Spinal cord (tissue), 10 donors: ENCODE data around the gene HMX2. TPM values are rescaled to one million over a fixed set of nuclear protein-coding genes. Genes with fewer than 3 reads are reported as not detected.

Experiments used
- DNase-seq, 6 donors: peaks; one replicate each; pipeline versions ENCODE4 v3.0.0 to v3.0.0-alpha.2; 2013 to 2015; ENCODE audit warnings: low spot score in 6 of 6, low read depth in 4 of 6
- H3K27ac ChIP-seq: one replicate; pipeline ENCODE4 v1.5.1; 2013; ENCODE audit warnings: low read depth, low read length, control low read depth
- H3K27me3 ChIP-seq: one replicate; pipeline ENCODE4 v1.6.1; 2013; ENCODE audit warnings: low read length; ENCODE audit not compliant: control insufficient read depth, insufficient read depth
- H3K36me3 ChIP-seq: one replicate; pipeline ENCODE4 v1.6.1; 2013; ENCODE audit warnings: low read length; ENCODE audit not compliant: control insufficient read depth, insufficient read depth
- H3K4me1 ChIP-seq: one replicate; pipeline ENCODE4 v1.6.1; 2013; ENCODE audit warnings: low read length; ENCODE audit not compliant: control insufficient read depth, insufficient read depth
- H3K4me3 ChIP-seq: one replicate; pipeline ENCODE4 v1.5.1; 2013; ENCODE audit warnings: low read depth, low read length, control low read depth
- H3K9me3 ChIP-seq: one replicate; pipeline ENCODE4 v1.6.1; 2013; ENCODE audit warnings: low read length; ENCODE audit not compliant: control insufficient read depth, insufficient read depth
- WGBS: methylation state at CpG from one replicate; pipeline ENCODE4 v1.1.5; 2013; ENCODE audit warnings: missing lambda C conversion rate; ENCODE audit not compliant: insufficient coverage; 5-methylcytosine and 5-hydroxymethylcytosine counted together
- polyA plus RNA-seq, 2 donors: library from polyadenylated mRNA; unstranded; fragments of 120-200 nt; gene quantifications; one replicate each; pipeline ENCODE4 v1.2.1, GENCODE V29; 2013; ENCODE audit not compliant: insufficient read length in 2 of 2
- total RNA-seq, 2 donors: library from RNA; depleted of rRNA in 1 of 2; stranded (reverse); fragments of 120-200 nt in 1 of 2; fragments of >200 nt in 1 of 2; gene quantifications; one replicate each; pipeline versions ENCODE4 v1.2.3 to v1.2.4, GENCODE V29; 2013 to 2014
- donor health status: healthy.

Gene HMX2
- total and polyA plus RNA-seq, 4 donors = 0.09 to 0.68 TPM; not detected in 2

DNA sequence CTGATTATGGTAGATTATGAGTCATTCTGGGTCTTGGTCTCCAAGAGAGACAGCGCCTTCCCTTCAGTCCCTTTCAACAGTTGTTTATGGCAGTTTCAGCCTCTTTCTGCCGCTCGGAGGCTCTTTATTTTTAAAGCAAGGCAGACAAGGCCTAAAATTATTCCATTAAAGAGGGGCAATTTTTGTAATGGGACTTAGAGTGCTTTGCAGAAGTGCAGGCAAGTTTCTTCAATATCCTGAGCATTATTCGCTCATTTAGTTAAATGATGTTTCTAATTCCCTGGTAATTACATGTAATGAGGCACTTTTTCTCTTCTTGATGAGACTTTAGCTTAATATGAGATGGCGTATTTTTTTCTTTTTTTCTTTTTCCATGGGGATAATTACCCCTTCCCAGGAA lies 39.8 kb downstream of the HMX2 start:
- no peak overlapping the region for H3K27ac ChIP-seq
- no peaks in the 10 kb centered on the region for H3K27me3 ChIP-seq
- H3K9me3 ChIP-seq = peaks cover 6% of the 10 kb centered on the region
- WGBS = no CpG with 5 or more reads among the region's 5 CpGs
- H3K4me3 ChIP-seq = no peak overlapping the region
- H3K4me1 ChIP-seq = no peaks in the 10 kb centered on the region
- H3K36me3 ChIP-seq = no peaks in the 10 kb centered on the region
- peak in 3 of 6 donors; percentile 6 to 91 (median 9) for DNase-seq

DNA sequence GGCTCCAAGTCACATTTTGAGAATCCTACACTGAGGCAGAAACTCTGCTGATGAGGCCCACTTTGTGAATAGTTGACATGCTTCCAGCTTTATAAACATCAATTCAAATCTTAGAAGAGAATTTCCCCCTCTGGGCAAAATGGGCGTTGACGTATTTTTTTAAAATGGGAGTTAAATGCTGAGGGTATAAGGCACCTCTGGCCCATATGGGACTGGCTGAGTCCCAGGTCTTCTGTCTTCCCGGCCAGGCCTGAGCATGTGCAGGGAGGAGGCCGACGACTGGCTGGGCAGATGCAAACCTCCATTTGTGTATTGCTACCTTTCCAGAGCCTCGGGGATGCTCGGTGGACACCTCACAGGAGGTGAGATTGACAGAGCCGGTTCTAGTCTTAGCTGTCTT lies 44.0 kb downstream of the HMX2 start:
- H3K27ac ChIP-seq = no peak overlapping the region
- no peak for DNase-seq
- H3K4me3 ChIP-seq = no peak overlapping the region
- no peaks in the 10 kb centered on the region for H3K4me1 ChIP-seq
- WGBS = 89% methylated on average over 7 of the region's 8 CpGs
- H3K36me3 ChIP-seq = no peaks in the 10 kb centered on the region
- H3K27me3 ChIP-seq = no peaks in the 10 kb centered on the region
- no peaks in the 10 kb centered on the region for H3K9me3 ChIP-seq

DNA sequence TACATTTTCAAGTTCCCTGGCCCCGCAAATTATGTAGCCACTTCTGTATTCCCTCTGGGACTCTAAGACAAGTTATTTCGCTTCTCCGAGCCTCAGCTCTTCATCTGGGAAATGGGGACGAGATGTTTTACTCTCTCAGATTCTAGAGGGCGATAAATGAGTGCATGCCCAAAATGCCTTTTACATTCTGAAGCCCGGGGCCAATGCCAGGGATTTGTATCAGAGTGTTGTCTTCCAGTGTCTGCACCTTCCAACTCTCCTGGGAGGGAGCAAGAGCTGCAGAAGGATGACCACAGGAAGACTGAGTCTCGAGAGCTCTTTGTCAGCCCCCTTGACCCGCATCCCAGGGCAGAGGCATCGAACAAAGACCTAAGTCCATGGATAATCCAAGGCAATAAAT lies 46.1 kb downstream of the HMX2 start:
- no peaks in the 10 kb centered on the region for H3K4me1 ChIP-seq
- H3K4me3 ChIP-seq = no peak overlapping the region
- H3K27ac ChIP-seq = no peak overlapping the region
- H3K36me3 ChIP-seq = no peaks in the 10 kb centered on the region
- no peaks in the 10 kb centered on the region for H3K9me3 ChIP-seq
- H3K27me3 ChIP-seq = no peaks in the 10 kb centered on the region
- WGBS = 78% methylated on average over 8 of the region's 9 CpGs
- DNase-seq = no peak

Other genes with a start within 250 kb of the HMX2 start
- gene FAM24A, start 237.5 kb upstream of the HMX2 start, total RNA-seq = not detected
- not detected for gene FAM24A, start 237.5 kb upstream of the HMX2 start, polyA plus RNA-seq
- 10 to 100 TPM; 11.2 to 33.7 TPM for gene C10orf88, start 193.9 kb upstream of the HMX2 start, total RNA-seq
- gene C10orf88, start 193.9 kb upstream of the HMX2 start, polyA plus RNA-seq = 10 to 100 TPM; 18.4 to 18.8 TPM
- 10 to 100 TPM in 1 of 2 donors, 1 to 10 TPM in 1; 9.0 to 11.6 TPM for gene PSTK, start 167.7 kb upstream of the HMX2 start, total RNA-seq
- gene PSTK, start 167.7 kb upstream of the HMX2 start, polyA plus RNA-seq = 10 to 100 TPM; 12.3 to 13.6 TPM
- gene IKZF5, start 139.3 kb upstream of the HMX2 start, total RNA-seq = 10 to 100 TPM in 1 of 2 donors, 1 to 10 TPM in 1; 8.4 to 16.4 TPM
- gene IKZF5, start 139.3 kb upstream of the HMX2 start, polyA plus RNA-seq = 10 to 100 TPM; 17.5 to 22.8 TPM
- gene ACADSB, start 139.1 kb upstream of the HMX2 start, total RNA-seq = 10 to 100 TPM; 14.0 to 23.1 TPM
- 10 to 100 TPM; 17.2 to 18.8 TPM for gene ACADSB, start 139.1 kb upstream of the HMX2 start, polyA plus RNA-seq
- gene HMX3, start 12.2 kb upstream of the HMX2 start, total RNA-seq = under 1 TPM in 1 of 2 donors, not detected in 1; 0.20 TPM
- gene HMX3, start 12.2 kb upstream of the HMX2 start, polyA plus RNA-seq = under 1 TPM; 0.27 to 0.59 TPM
- gene BUB3, start 6.3 kb downstream of the HMX2 start, total RNA-seq = 100 to 1,000 TPM in 1 of 2 donors, 10 to 100 TPM in 1; 97.7 to 125 TPM
- gene BUB3, start 6.3 kb downstream of the HMX2 start, polyA plus RNA-seq = 10 to 100 TPM; 79.5 to 98.1 TPM